ENCODE measurements around the gene PI4KA. TPM values are rescaled to one million over a fixed set of nuclear protein-coding genes. Genes with fewer than 3 reads are reported as not detected.
"Not testable (repeated sequence)": the region's sequence is repeated elsewhere in the genome, so short reads cannot be mapped to it uniquely, and the experiment has no call there.

PI4KA gene
- total and polyA plus RNA-seq, 2 donors = 37.1 to 50.9 TPM

DNA sequence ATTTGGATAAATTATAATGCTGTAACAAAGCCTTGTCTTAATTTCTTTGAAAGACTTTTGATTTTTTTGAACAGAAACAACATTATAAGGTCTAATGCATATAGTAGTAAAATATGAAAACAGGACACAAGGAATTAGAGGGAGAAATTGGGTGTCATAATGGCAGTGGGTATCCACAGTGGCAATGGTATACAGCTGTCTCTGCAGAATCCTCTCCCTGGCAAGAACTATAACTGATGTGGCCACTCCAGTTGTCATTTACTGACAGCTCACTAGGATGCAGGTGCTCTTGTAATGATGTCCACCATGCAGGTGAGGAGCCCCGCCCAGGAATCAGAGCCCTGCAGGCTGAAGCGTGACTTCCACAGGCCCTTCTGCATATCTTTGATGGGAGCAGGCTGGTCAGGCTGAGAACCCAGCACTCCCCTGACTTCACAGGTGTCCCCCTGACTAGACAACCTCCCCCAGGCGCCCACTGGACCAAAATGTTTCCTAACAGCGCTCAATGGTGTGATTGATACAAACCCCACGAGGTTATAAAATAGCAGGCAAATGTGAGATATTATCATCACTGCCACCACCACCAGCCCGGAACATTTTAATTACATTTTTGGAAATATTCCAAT, 117.5 kb downstream of the PI4KA start:
- H3K27ac ChIP-seq (ENCODE audit: low read depth) = no peak overlapping the region
- peaks cover 2% of the 10 kb centered on the region for H3K36me3 ChIP-seq (ENCODE audit: insufficient read depth)
- WGBS = 81% methylated on average over 6 of the region's 6 CpGs
- no peak for DNase-seq (ENCODE audit: extremely low spot score)
- no peaks in the 10 kb centered on the region for H3K4me1 ChIP-seq (ENCODE audit: insufficient read depth)
- H3K4me3 ChIP-seq (ENCODE audit: low read depth, low read length) = no peak overlapping the region

DNA sequence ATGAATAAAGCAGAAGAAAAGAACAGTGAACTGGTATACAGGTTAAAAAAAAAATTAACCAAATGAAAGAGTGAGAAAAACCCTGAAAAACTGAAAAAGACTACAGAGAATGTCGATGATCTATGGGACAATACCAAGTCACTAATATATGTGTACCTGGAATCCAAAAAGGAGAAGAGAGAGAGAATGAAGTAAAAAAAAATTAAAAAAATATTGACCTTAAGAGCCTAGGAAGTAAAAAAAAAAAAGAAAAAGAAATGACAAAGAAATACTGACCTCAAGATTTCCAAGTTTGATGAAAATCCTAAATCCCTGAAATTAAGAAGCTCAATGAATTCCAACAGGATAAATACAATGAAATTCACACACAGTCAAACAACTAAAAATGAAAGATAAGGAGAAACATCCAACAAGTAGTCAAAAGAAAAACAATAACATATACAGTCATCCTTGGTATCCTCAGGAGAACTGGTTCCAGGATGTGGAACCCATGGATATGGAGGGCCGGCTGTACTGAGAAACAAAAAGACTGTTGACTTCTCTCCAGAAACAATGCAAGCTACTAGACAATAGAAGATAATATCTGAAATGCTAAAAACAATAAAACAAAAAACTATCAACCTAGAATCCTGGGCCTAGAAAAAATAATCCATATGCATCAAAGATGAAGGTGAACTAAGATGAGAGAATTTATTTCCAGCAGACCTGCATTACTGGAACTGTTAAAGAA, 118.2 kb downstream of the PI4KA start:
- Histone ChIP-seq H3K4me1 (ENCODE audit: insufficient read depth) (no peaks in the 10 kb centered on the region), H3K36me3 (ENCODE audit: insufficient read depth) (peaks cover 2% of the 10 kb centered on the region), H3K4me3 (ENCODE audit: low read depth, low read length) (no peak overlapping the region), H3K27ac (ENCODE audit: low read depth) (no peak overlapping the region)
- DNase-seq (ENCODE audit: extremely low spot score) = no peak
- WGBS = 95% methylated on average over 2 of the region's 2 CpGs

DNA sequence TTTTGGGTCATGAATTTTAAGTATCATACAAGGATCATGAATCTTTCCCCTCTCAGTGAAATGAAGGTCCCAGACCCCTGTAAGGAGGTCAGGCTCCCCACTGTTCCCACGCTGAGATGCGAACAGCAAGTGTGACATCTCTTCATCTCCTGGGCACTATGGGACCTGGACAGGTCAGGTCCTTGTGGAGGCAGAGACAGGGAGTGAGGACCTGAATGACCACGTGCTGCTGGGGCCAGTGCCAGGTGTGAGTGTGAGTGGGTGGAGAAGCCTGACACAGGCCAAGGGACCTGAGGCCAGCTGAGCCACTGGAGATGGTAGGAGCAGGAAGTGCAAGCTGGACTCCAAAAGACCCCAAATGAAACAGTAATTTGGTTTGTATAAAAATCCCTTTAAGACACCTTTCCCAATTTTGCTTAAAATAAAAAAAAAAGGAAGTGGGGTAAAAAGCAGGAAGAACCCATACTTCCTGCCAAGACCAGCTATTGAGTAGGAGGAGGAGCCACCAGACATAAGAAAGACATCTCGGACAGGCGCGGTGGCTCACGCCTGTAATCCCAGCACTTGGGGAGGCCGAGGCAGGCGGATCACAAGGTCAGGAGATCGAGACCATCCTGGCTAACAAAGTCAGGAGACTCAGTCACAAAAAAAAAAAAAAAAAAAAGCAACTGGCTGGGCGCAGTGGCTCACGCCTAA, 120.1 kb downstream of the PI4KA start:
- WGBS = 93% methylated on average over 12 of the region's 12 CpGs
- peaks cover 2% of the 10 kb centered on the region for H3K36me3 ChIP-seq (ENCODE audit: insufficient read depth)
- H3K27ac ChIP-seq (ENCODE audit: low read depth) = no peak overlapping the region
- no peaks in the 10 kb centered on the region for H3K4me1 ChIP-seq (ENCODE audit: insufficient read depth)
- DNase-seq (ENCODE audit: extremely low spot score) = no peak
- no peak overlapping the region for H3K4me3 ChIP-seq (ENCODE audit: low read depth, low read length)

DNA sequence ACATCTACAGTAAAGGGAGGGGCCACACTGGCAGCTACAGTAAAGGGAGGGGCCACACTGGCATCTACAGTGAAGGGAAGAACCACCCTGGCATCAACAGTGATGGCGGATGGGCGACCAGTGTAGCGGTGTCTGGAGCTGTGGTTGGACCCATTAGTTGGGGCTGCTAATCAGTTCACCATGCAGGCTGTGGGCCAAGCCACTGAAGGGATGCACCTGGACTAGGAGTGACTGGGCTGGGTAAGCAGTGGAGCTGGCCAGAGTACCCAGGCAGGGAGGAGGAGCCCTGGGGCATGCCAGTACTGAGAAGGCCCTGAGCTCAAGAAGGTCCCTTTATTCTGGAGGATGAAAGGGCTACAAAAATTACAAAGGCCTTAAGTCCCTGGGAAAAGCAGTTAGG, 121.7 kb downstream of the PI4KA start:
- DNase-seq (ENCODE audit: extremely low spot score); H3K27ac ChIP-seq (ENCODE audit: low read depth); H3K4me1 ChIP-seq (ENCODE audit: insufficient read depth); H3K4me3 ChIP-seq (ENCODE audit: low read depth, low read length); H3K36me3 ChIP-seq (ENCODE audit: insufficient read depth): not testable (repeated sequence)
- 95% methylated on average over 3 of the region's 3 CpGs for WGBS

DNA sequence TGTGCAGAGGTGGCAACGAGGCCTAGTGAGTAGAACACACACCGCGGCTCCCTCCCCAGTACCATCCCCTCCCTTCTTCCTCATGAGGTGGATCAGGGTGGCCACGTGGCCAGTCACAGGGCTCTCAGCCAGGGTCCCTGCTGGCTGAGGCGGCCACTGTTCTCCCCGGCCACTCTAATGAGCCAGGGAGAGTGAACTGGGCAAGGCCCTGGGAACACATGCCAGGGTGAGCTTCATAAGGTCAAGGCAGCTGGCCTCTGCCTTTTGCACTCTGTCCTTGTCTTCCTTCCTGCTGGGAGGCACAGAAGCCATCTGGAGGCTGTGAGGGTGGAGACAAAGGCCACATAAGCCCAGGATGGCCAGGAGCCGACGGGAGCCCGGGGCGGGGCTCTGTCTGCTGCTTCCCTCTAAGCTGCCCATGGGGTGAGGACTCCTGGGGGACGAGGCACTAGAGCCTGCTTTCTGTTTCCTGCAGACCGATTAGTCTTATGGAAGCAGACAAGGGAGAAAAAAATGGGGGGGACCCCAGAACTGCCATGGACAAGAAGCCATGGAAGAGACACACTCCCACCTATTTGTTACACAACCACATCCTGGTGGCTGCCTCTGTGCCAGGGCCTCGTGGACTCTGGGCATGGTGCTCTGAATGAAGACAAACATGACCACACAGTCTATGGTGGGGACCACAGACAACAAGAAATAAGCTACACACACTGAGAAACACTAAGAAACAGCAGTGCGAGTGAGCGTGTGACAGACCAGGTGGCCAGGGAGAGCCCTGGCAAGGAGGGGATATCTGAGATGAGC, 123.1 kb downstream of the PI4KA start:
- WGBS = 72% methylated on average over 12 of the region's 15 CpGs
- H3K27ac ChIP-seq (ENCODE audit: low read depth); H3K36me3 ChIP-seq (ENCODE audit: insufficient read depth); H3K4me3 ChIP-seq (ENCODE audit: low read depth, low read length); DNase-seq (ENCODE audit: extremely low spot score); H3K4me1 ChIP-seq (ENCODE audit: insufficient read depth): not testable (repeated sequence)

DNA sequence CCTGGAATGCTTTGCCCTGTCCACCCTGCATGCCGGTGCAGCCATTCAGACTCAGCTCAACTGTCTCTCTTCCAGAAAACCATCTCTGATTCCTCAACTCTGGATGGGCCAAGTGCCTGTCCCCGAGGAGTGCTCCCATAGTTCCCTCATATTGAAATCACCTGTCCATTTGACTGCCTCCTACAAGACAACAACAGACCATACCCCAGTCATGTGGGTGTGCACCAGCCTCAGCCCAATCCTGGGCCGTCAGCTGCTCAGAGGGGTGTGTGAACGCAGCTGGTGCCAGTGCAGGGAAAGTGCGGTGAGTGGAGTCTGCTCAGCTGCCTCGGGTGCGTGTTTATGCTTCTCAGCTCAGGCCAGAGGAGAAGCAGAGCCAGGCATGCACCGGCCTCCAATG, 126.2 kb downstream of the PI4KA start:
- H3K4me3 ChIP-seq (ENCODE audit: low read depth, low read length); H3K4me1 ChIP-seq (ENCODE audit: insufficient read depth); H3K27ac ChIP-seq (ENCODE audit: low read depth); DNase-seq (ENCODE audit: extremely low spot score); H3K36me3 ChIP-seq (ENCODE audit: insufficient read depth): not testable (repeated sequence)
- WGBS = 93% methylated on average over 5 of the region's 8 CpGs

DNA sequence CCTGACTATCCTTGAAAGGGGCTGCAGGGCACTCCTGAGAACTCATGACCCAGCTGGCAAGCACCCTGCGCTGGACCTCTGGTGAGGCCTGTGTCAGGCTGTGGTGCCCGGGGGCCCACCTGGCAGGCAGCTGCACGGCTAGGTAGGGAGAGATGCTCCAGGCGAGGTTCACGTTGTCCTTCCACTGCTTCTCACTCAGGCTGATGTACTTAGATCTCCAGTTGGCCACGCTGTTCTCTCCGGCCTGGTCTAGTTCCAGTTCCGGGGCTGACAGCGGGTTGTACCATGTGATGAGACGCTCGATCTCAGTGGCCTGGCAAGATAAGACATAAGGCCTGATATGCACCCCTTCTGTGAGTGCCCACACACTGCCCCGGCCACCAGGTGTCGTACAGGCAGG, 129.4 kb downstream of the PI4KA start:
- WGBS = 90% methylated on average over 13 of the region's 13 CpGs
- no peaks in the 10 kb centered on the region for H3K4me1 ChIP-seq (ENCODE audit: insufficient read depth)
- no peak for DNase-seq (ENCODE audit: extremely low spot score)
- H3K4me3 ChIP-seq (ENCODE audit: low read depth, low read length) = no peak overlapping the region
- H3K36me3 ChIP-seq (ENCODE audit: insufficient read depth) = peaks cover 5% of the 10 kb centered on the region
- no peak overlapping the region for H3K27ac ChIP-seq (ENCODE audit: low read depth)

DNA sequence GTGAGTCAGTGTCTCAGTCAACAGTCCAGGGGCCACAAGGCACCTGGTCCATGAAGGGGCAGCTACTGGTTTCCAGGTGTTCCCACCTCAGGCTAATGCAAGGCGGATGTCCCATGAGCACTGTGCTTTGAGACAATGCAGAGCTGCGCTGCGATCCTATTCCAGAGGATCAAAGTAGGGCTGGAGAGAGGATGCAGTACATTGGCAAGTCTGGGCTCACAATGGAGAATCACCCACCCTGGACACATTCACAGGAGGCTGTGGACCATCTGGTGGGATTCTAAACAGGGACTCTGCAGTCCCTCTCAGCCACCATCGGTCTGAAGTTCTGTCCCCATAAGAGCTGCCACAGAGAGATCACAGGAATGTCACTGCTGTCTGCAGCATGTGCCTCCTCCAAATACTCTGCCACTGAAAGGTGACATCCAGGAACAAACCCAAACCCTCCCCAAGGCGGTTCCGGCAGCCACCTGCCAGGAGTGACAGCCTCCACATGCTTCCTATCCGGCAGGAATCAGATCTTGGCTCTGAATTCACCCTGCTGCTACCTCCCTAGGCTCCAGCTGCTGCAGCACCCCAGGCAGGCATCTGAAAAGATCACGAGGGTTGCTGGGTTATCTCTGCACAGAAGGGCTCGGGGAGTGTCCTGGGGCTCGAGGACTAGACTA, 130.0 kb downstream of the PI4KA start:
- no peak overlapping the region for H3K4me3 ChIP-seq (ENCODE audit: low read depth, low read length)
- H3K4me1 ChIP-seq (ENCODE audit: insufficient read depth) = no peaks in the 10 kb centered on the region
- no peak for DNase-seq (ENCODE audit: extremely low spot score)
- 89% methylated on average over 10 of the region's 10 CpGs for WGBS
- no peak overlapping the region for H3K27ac ChIP-seq (ENCODE audit: low read depth)
- H3K36me3 ChIP-seq (ENCODE audit: insufficient read depth) = peaks cover 5% of the 10 kb centered on the region

DNA sequence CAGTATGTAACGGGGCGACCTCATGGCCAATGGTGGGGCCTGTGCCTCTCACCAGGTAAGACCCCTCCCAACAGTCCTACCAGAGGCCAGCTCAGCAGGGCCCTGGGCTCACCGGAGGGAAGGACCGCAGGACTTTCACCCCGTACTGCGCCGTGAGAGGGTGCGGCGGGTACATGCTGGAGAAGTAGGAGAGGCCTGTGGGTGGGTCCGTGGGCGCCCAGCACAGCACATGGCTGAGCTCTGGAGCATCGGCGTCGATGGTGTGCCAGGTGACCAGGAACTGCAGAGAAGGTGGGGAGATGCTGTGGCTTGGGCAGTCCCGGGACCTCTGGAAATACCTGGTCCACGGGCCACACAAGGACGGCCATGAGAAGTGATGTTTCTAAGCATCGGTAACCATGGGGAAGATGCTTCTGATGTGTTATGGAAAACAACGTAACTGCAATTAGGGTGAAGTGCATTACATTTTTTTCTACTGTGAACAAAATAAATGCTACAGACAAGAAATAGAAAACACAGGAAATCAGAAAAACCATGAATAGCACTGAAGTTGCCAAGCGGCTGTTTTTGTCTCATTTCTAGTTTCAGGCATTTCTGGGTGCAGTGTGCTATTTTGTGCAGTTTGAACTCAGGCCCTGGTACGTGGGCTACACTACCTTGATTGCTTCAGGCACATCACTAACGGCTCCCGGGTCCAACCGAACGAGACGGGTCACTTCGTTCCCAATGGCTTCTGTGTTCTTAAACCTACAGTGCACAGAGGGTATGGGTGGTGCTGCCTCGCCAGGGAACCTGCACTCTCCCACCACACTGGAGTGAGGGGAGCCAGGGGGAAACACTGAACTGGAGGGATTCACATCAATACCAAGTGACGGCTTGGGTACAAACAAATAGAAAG, 131.2 kb downstream of the PI4KA start:
- no peak for DNase-seq (ENCODE audit: extremely low spot score)

DNA sequence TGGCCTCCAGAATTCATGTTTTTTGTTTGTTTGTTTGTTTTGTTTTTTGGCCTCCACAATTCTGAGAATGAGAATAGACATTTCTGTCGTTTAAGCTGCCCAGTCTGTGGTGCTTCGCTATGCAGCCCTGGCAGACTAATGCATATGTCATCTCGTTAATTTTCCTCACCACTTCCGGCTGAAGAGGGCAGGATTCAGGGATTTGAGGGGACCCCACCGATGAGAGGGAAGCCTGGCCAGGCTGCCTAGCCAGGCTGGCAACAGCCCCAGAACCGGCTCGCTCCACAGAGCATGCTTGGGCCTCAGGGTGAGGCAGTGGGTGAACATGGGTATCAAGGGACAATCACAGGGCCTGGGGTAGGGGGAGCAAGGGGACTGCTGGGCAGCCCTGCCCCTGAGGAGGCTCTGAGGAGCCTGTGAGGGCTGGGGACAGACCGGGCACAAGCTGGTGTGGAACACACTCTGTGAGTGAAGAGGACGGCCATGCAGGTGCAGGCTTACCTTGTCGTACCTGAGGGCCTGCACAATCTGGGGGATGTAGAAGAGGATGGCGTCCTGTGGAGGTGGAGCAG, 132.5 kb downstream of the PI4KA start:
- no peak overlapping the region for H3K27ac ChIP-seq (ENCODE audit: low read depth)
- H3K36me3 ChIP-seq (ENCODE audit: insufficient read depth) = peaks cover 5% of the 10 kb centered on the region
- 86% methylated on average over 11 of the region's 11 CpGs for WGBS
- no peak for DNase-seq (ENCODE audit: extremely low spot score)
- no peak overlapping the region for H3K4me3 ChIP-seq (ENCODE audit: low read depth, low read length)
- no peaks in the 10 kb centered on the region for H3K4me1 ChIP-seq (ENCODE audit: insufficient read depth)

More for the DNA sequence above, 131.2 kb downstream of the PI4KA start:
- 92% methylated on average over 29 of the region's 29 CpGs for WGBS
- H3K27ac ChIP-seq (ENCODE audit: low read depth) = no peak overlapping the region
- H3K36me3 ChIP-seq (ENCODE audit: insufficient read depth) = peaks cover 5% of the 10 kb centered on the region
- no peak overlapping the region for H3K4me3 ChIP-seq (ENCODE audit: low read depth, low read length)
- H3K4me1 ChIP-seq (ENCODE audit: insufficient read depth) = no peaks in the 10 kb centered on the region

DNA sequence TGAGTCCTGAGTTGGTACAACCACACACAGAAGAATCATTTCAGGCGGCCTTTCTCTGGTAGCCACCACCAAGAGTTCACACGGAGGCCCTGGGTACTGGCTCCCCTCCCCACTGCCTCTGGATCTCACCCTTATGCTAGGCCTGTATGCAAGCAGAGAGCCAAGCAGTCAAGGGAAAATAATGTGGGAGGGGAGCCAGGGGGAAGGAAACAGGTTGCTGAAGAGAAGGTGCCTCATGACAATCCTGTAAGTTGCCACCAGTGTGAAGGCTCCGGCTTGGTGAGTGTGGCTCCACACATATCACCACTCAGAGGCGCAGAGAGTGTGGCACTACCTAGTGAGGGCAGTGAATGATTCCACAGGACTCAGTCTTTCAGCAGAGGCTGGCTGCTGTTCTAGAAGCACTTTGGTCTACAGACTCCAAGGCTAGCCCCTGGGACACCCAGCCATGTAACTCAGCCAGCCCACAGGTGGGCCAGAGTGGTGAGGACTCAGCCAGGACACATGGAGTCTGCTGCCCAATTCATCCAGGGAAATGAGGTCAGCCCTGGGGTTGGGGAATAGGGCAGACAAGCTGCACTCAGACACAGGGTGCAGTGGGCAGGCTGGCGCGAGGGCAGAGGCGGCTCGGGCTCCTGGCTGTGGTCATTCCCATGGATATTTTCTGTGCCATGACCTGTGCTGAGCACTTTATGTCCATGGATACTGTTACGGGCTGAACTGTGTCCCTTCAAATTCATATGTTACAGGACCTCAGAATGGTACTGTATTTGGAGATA, 133.7 kb downstream of the PI4KA start:
- WGBS = 92% methylated on average over 9 of the region's 9 CpGs
- peaks cover 5% of the 10 kb centered on the region for H3K36me3 ChIP-seq (ENCODE audit: insufficient read depth)
- no peak overlapping the region for H3K27ac ChIP-seq (ENCODE audit: low read depth)
- H3K4me3 ChIP-seq (ENCODE audit: low read depth, low read length) = no peak overlapping the region
- no peaks in the 10 kb centered on the region for H3K4me1 ChIP-seq (ENCODE audit: insufficient read depth)
- no peak for DNase-seq (ENCODE audit: extremely low spot score)

Measured in urinary bladder (tissue), 4 donors.